CD14-positive monocyte (primary cell): Measurements from ENCODE around the gene LHFPL3. TPM values are rescaled to one million over a fixed set of nuclear protein-coding genes. Genes with fewer than 3 reads are reported as not detected.

Experiments used
- DNase-seq, 3 donors: peaks; one replicate each; pipeline ENCODE4 v3.0.0-alpha.2; 2011 to 2022
- H2AFZ ChIP-seq: 2 replicates; pipeline ENCODE4 v1.6.0; 2012; ENCODE audit warnings: mild to moderate bottlenecking, low read depth, low read length, inconsistent platforms; ENCODE audit not compliant: insufficient read depth, poor library complexity, severe bottlenecking
- H3K27ac ChIP-seq, 2 donors: 1 replicate in 1 of 2; 2 replicates in 1 of 2; pipeline ENCODE4 v1.5.1; 2012 to 2013; ENCODE audit warnings: low read length in 2 of 2, control low read depth in 1 of 2, inconsistent platforms in 1 of 2, low read depth in 1 of 2, mild to moderate bottlenecking in 1 of 2
- H3K27me3 ChIP-seq, 2 donors: one replicate each; pipeline versions ENCODE4 v1.6.0 to v1.6.1; 2011 to 2013; ENCODE audit warnings: low read length in 2 of 2; ENCODE audit not compliant: control insufficient read depth in 2 of 2, insufficient read depth in 2 of 2
- H3K36me3 ChIP-seq, 2 donors: replicated peaks in 1 of 2; 1 replicate in 1 of 2; 2 replicates in 1 of 2; pipeline versions ENCODE4 v1.5.1 to v1.6.1; 2012 to 2013; ENCODE audit warnings: low read length in 2 of 2, control low read depth in 1 of 2, inconsistent platforms in 1 of 2, mild to moderate bottlenecking in 1 of 2; ENCODE audit not compliant: insufficient read depth in 2 of 2, control insufficient read depth in 1 of 2
- H3K4me1 ChIP-seq, 2 donors: 1 replicate in 1 of 2; 2 replicates in 1 of 2; pipeline versions ENCODE4 v1.5.1 to v1.6.1; 2012 to 2013; ENCODE audit warnings: low read length in 2 of 2, control low read depth in 1 of 2, inconsistent platforms in 1 of 2, mild to moderate bottlenecking in 1 of 2, moderate library complexity in 1 of 2; ENCODE audit not compliant: insufficient read depth in 2 of 2, control insufficient read depth in 1 of 2
- H3K4me2 ChIP-seq: replicated peaks from 2 replicates; pipeline ENCODE3; 2012; ENCODE audit warnings: low read length, moderate library complexity, mild to moderate bottlenecking; ENCODE audit not compliant: poor library complexity, severe bottlenecking; ENCODE audit errors: extremely low read depth
- H3K4me3 ChIP-seq, 3 experiments: fragments of 200-600 bp in 1 of 3; sonication (generic) in 1 of 3; replicated peaks in 1 of 3; 1 replicate in 2 of 3; 2 replicates in 1 of 3; pipeline ENCODE4 v1.5.1; 2011 to 2013; ENCODE audit warnings: low read length in 3 of 3, mild to moderate bottlenecking in 3 of 3, control low read depth in 2 of 3, low read depth in 2 of 3, inconsistent platforms in 1 of 3, moderate library complexity in 1 of 3
- H3K79me2 ChIP-seq: 2 replicates; pipeline ENCODE4 v1.6.0; 2012; ENCODE audit warnings: mild to moderate bottlenecking, control low read depth, inconsistent platforms, low read length, moderate library complexity; ENCODE audit not compliant: insufficient read depth
- H3K9ac ChIP-seq: 2 replicates; pipeline ENCODE4 v1.6.0; 2017; ENCODE audit warnings: low read length, mild to moderate bottlenecking; ENCODE audit not compliant: insufficient read depth, poor library complexity, severe bottlenecking
- H3K9me3 ChIP-seq, 2 donors: replicated peaks in 1 of 2; 1 replicate in 1 of 2; 2 replicates in 1 of 2; pipeline versions ENCODE4 v1.5.1 to v1.6.1; 2012 to 2013; ENCODE audit warnings: low read length in 2 of 2, control low read depth in 1 of 2; ENCODE audit not compliant: control insufficient read depth in 1 of 2, insufficient read depth in 1 of 2
- H4K20me1 ChIP-seq: 2 replicates; pipeline ENCODE4 v1.6.0; 2012; ENCODE audit warnings: mild to moderate bottlenecking, low read length, control low read depth, moderate library complexity; ENCODE audit not compliant: insufficient read depth
- H3K27ac Mint-ChIP-seq, 7 donors: one replicate each; pipeline ENCODE4 v1.8.0; 2020; ENCODE audit warnings: mild to moderate bottlenecking in 7 of 7, mixed read lengths in 7 of 7, moderate library complexity in 6 of 7, inconsistent platforms in 2 of 7
- H3K27me3 Mint-ChIP-seq, 3 donors: one replicate each; pipeline ENCODE4 v1.8.0; 2021 to 2022; ENCODE audit warnings: low read depth in 3 of 3, mild to moderate bottlenecking in 3 of 3, mixed read lengths in 3 of 3, moderate library complexity in 3 of 3, inconsistent platforms in 1 of 3
- H3K36me3 Mint-ChIP-seq, 2 donors: one replicate each; pipeline ENCODE4 v1.8.0; 2020; ENCODE audit warnings: mixed read lengths in 2 of 2, inconsistent platforms in 1 of 2, mild to moderate bottlenecking in 1 of 2
- H3K4me1 Mint-ChIP-seq: one replicate; pipeline ENCODE4 v1.8.0; 2020; ENCODE audit warnings: mild to moderate bottlenecking, mixed read lengths
- H3K4me3 Mint-ChIP-seq, 2 donors: one replicate each; pipeline ENCODE4 v1.8.0; 2020; ENCODE audit warnings: mild to moderate bottlenecking in 2 of 2, mixed read lengths in 2 of 2, moderate library complexity in 1 of 2
- H3K9me3 Mint-ChIP-seq, 7 donors: one replicate each; pipeline ENCODE4 v1.8.0; 2020 to 2022; ENCODE audit warnings: mixed read lengths in 7 of 7, mild to moderate bottlenecking in 6 of 7, moderate library complexity in 6 of 7, inconsistent platforms in 2 of 7
- CTCF ChIP-seq: fragments of 200-600 bp; IDR thresholded peaks from one replicate; pipeline ENCODE4 v1.8.0; 2022; ENCODE audit warnings: antibody characterized with exemption, mild to moderate bottlenecking
- WGBS: methylation state at CpG from one replicate; pipeline ENCODE4 v1.1.5; 2013; ENCODE audit warnings: missing lambda C conversion rate; ENCODE audit not compliant: insufficient coverage; 5-methylcytosine and 5-hydroxymethylcytosine counted together
- intact Hi-C, 2 donors: fragments of 100-400 bp; cut with micrococcal nuclease; formaldehyde crosslinking; loops; one replicate each; pipeline versions ENCODE4 v1.15.0 to v1.15.1; 2023
- polyA plus RNA-seq, 3 donors: library from polyadenylated mRNA; depleted of rRNA in 1 of 3; unstranded in 2 of 3; stranded (reverse) in 1 of 3; fragments of 300-500 nt in 2 of 3; fragments of >200 nt in 1 of 3; fragmentation: Illumina TruSeq in 2 of 3; gene quantifications; 1 replicate in 2 of 3; 2 replicates in 1 of 3; pipeline ENCODE4 v1.2.3, GENCODE V29; 2012 to 2021

LHFPL3 gene
- polyA plus RNA-seq, 3 donors, result not detected

GRCh38 chr7:104535841-104536240, 207.4 kb downstream of the LHFPL3 start:
- DNase-seq, result no peak

GRCh38 chr7:104536956-104537355, 208.6 kb downstream of the LHFPL3 start:
- H3K4me1 ChIP-seq, result no peaks in the 10 kb centered on the region
- TF ChIP-seq CTCF, result no peak
- no peak overlapping the region for H3K27ac ChIP-seq
- H3K9me3 ChIP-seq, result no peaks in the 10 kb centered on the region
- Mint-ChIP-seq H3K27me3 (no peaks in the 10 kb centered on the region), H3K36me3 (no peaks in the 10 kb centered on the region), H3K4me1 (no peaks in the 10 kb centered on the region), H3K9me3 (no peaks in the 10 kb centered on the region), H3K27ac (no peak overlapping the region), H3K4me3 (no peak overlapping the region)
- H3K4me3 ChIP-seq, result no peak overlapping the region
- H3K27me3 ChIP-seq, result no peaks in the 10 kb centered on the region
- no CpG with 5 or more reads among the region's 1 CpG for WGBS
- intact Hi-C loops, result no loop called here
- DNase-seq, result no peak
- no peak overlapping the region for H2AFZ ChIP-seq
- H3K9ac ChIP-seq, result no peak overlapping the region
- no peaks in the 10 kb centered on the region for H3K79me2 ChIP-seq
- no peak overlapping the region for H3K4me2 ChIP-seq
- no peaks in the 10 kb centered on the region for H3K36me3 ChIP-seq
- no peaks in the 10 kb centered on the region for H4K20me1 ChIP-seq

More at GRCh38 chr7:104535841-104536240, 207.4 kb downstream of the LHFPL3 start:
- intact Hi-C loops, result no loop called here
- H3K4me1 ChIP-seq, result no peaks in the 10 kb centered on the region
- no peak overlapping the region for H3K4me2 ChIP-seq
- H3K9ac ChIP-seq, result no peak overlapping the region
- no peak overlapping the region for H2AFZ ChIP-seq
- no peak overlapping the region for H3K27ac ChIP-seq
- Mint-ChIP-seq H3K4me1 (no peaks in the 10 kb centered on the region), H3K27ac (no peak overlapping the region), H3K9me3 (no peaks in the 10 kb centered on the region), H3K4me3 (no peak overlapping the region), H3K36me3 (no peaks in the 10 kb centered on the region), H3K27me3 (no peaks in the 10 kb centered on the region)
- no peaks in the 10 kb centered on the region for H3K36me3 ChIP-seq
- no peaks in the 10 kb centered on the region for H3K27me3 ChIP-seq
- no peak overlapping the region for H3K4me3 ChIP-seq
- H4K20me1 ChIP-seq, result no peaks in the 10 kb centered on the region
- H3K79me2 ChIP-seq, result no peaks in the 10 kb centered on the region
- no peak for TF ChIP-seq CTCF
- 86% methylated on average over 6 of the region's 6 CpGs for WGBS
- H3K9me3 ChIP-seq, result no peaks in the 10 kb centered on the region
